ENCODE results near the gene CETP. TPM values are rescaled to one million over a fixed set of nuclear protein-coding genes. Genes with fewer than 3 reads are reported as not detected.
A peak's percentile ranks its signal among the peaks of the same experiment; 100 is the strongest.

CETP gene
- total and polyA plus RNA-seq, 2 of the 8 experiments (the other 6 are each of a cell fraction or from before 2014, with no cell fraction given), result not detected

- Histone ChIP-seq H3K9ac (replicated peaks in 1 of 4; ENCODE audit: extremely low read depth in 1 of 4, low read depth in 3 of 4, low read length in 3 of 4) (no peak overlapping the region), H3K18ac (ENCODE audit: extremely low read depth, low read length) (no peak overlapping the region), H4K91ac (replicated peaks; ENCODE audit: insufficient read length, low read length) (no peak overlapping the region), H3K23me2 (ENCODE audit: low read depth, low read length) (no peaks in the 10 kb centered on the region), H2AK5ac (ENCODE audit: low read depth, low read length) (no peak overlapping the region), H2BK20ac (ENCODE audit: low read length) (no peak overlapping the region), H3K36me3 (ENCODE audit: control insufficient read depth in 2 of 4, insufficient read depth in 4 of 4, low read length in 3 of 4) (no peaks in the 10 kb centered on the region), H3K4ac (replicated peaks; ENCODE audit: insufficient read length, low read depth, low read length) (no peak overlapping the region), H2AFZ (ENCODE audit: low read length) (no peak overlapping the region), H2BK120ac (replicated peaks; ENCODE audit: low read depth, low read length) (no peak overlapping the region), H3K14ac (ENCODE audit: insufficient read length) (no peak overlapping the region), H4K8ac (ENCODE audit: extremely low read depth, insufficient read depth, low read length) (no peak overlapping the region; the same call in 1 of the 2 replicates), H2BK12ac (ENCODE audit: low read depth, low read length) (no peak overlapping the region), H3K4me3 (ENCODE audit: extremely low read depth in 1 of 4, insufficient read depth in 2 of 4, low read depth in 3 of 4, low read length in 4 of 4) (no peak overlapping the region), H2BK15ac (ENCODE audit: low read length) (peak overlapping the region; percentile 18; the same call in 1 of the 2 replicates), H3K23ac (ENCODE audit: insufficient read length) (no peak overlapping the region), H3K9me3 (ENCODE audit: insufficient read depth in 2 of 2, low read depth in 1 of 2, low read length in 1 of 2) (no peaks in the 10 kb centered on the region; a peak in 1 of 4 replicates), H3K4me2 (ENCODE audit: insufficient read depth in 1 of 2, low read depth in 2 of 2, low read length in 2 of 2) (no peak overlapping the region), H3K27me3 (replicated peaks in 1 of 4; ENCODE audit: control insufficient read depth in 3 of 4, extremely low read depth in 1 of 4, insufficient read depth in 3 of 4, low read length in 3 of 4) (no peaks in the 10 kb centered on the region), H4K20me1 (replicated peaks in 1 of 2; ENCODE audit: control insufficient read depth in 1 of 2, insufficient read depth in 2 of 2, low read length in 2 of 2) (no peaks in the 10 kb centered on the region), H3K56ac (replicated peaks; ENCODE audit: insufficient read length, low read depth, low read length) (no peak overlapping the region), H2BK5ac (ENCODE audit: low read depth, low read length) (peak overlapping the region; percentile 39; the same call in 1 of the 2 replicates), H3K79me1 (ENCODE audit: low read depth, low read length) (no peaks in the 10 kb centered on the region), H4K5ac (ENCODE audit: insufficient read length, low read depth, low read length) (no peak overlapping the region), H3K4me1 (replicated peaks in 1 of 4; ENCODE audit: control insufficient read depth in 3 of 4, insufficient read depth in 4 of 4, low read length in 3 of 4) (no peaks in the 10 kb centered on the region), H3K79me2 (ENCODE audit: control insufficient read depth in 1 of 2, insufficient read depth in 2 of 2, low read length in 2 of 2) (no peaks in the 10 kb centered on the region), H3K27ac (ENCODE audit: low read depth, low read length) (no peak overlapping the region)
- DNase-seq (ENCODE audit: low read depth in 1 of 2, low spot score in 2 of 2) (peak in 1 of 2 experiments; percentile 74), FAIRE-seq (peak; percentile 7)
- ChIA-PET POLR2A (ENCODE audit: partially characterized antibody) (interaction anchor here (0.6 to 3.5 kb wide), 4 partner anchors 9 to 101 kb away, joined by 3 to 15 read pairs (median 10); partner anchors contain the start of gene HERPUD1), CTCF (ENCODE audit: partially characterized antibody) (interaction anchor here (0.5 to 5.4 kb wide), 20 partner anchors 9 to 1197 kb away, joined by 3 to 37 read pairs (median 4); partner anchors contain the start of genes CETP and SLC12A3)
- WGBS, 2 experiments (ENCODE audit: extremely low coverage in 1 of 2, insufficient coverage in 1 of 2, insufficient read length in 1 of 2, insufficient replicate concordance in 2 of 2, low coverage in 1 of 2, low lambda C conversion rate in 2 of 2, missing lambda C conversion rate in 1 of 2), result 75% methylated on average over 14 of the region's 15 CpGs; no CpG with 5 or more reads in 1 of the 2 experiments
- no peak for TF ChIP-seq CBX8 (IDR thresholded peaks at IDR 0.05; ENCODE audit: borderline replicate concordance, low read depth, low read length)
- no peak for TF ChIP-seq CBX5 (IDR thresholded peaks at IDR 0.05; ENCODE audit: low read depth, low read length)
- TF ChIP-seq CTCF (IDR thresholded peaks at IDR 0.05; ENCODE audit: control extremely low read depth in 1 of 3, insufficient read depth in 1 of 3, low read depth in 1 of 3, low read length in 3 of 3), result peak; percentile 78 to 90 (median 88)
- no peak for TF ChIP-seq POLR2A (IDR thresholded peaks at IDR 0.05; ENCODE audit: control extremely low read depth in 1 of 2, low read depth in 2 of 2, low read length in 2 of 2)
- no peak for TF ChIP-seq E2F6 (IDR thresholded peaks at IDR 0.05)
- TF ChIP-seq RAD21 (IDR thresholded peaks at IDR 0.05 in 1 of 2, conservative IDR thresholded peaks at IDR 0.05 in 1 of 2; ENCODE audit: low read depth in 2 of 2, low read length in 2 of 2), result peak; percentile 83
- TF ChIP-seq SP1 (IDR thresholded peaks at IDR 0.05; ENCODE audit: low read depth, low read length), result no peak
- no peak for TF ChIP-seq HDAC6 (IDR thresholded peaks at IDR 0.05; ENCODE audit: low read depth, low read length)
Measured at GRCh38 chr16:56950881-56951771, 10.6 kb upstream of the CETP start.
